Trophoblast cell (in vitro differentiated cells and primary cell): ENCODE data around the gene CACNA2D3.

ENCODE experiments used
- DNase-seq, 2 donors: peaks; one replicate each; pipeline ENCODE4 v3.0.0-alpha.2; 2016
- H2AFZ ChIP-seq: 2 replicates; pipeline ENCODE4 v1.6.1; 2013; ENCODE audit warnings: low read length, moderate library complexity, mild to moderate bottlenecking; ENCODE audit not compliant: insufficient read depth, poor library complexity
- H2AK5ac ChIP-seq: 2 replicates; pipeline ENCODE4 v1.6.1; 2013; ENCODE audit warnings: mild to moderate bottlenecking, low read length
- H2BK120ac ChIP-seq: 2 replicates; pipeline ENCODE4 v1.6.1; 2013; ENCODE audit warnings: low read length, mild to moderate bottlenecking, moderate library complexity; ENCODE audit not compliant: insufficient read depth, poor library complexity
- H2BK12ac ChIP-seq: 2 replicates; pipeline ENCODE4 v1.6.1; 2013; ENCODE audit warnings: mild to moderate bottlenecking, low read length, moderate library complexity
- H2BK5ac ChIP-seq: 2 replicates; pipeline ENCODE4 v1.6.1; 2013; ENCODE audit warnings: low read length, low read depth, moderate library complexity, mild to moderate bottlenecking; ENCODE audit not compliant: poor library complexity
- H3K14ac ChIP-seq: 2 replicates; pipeline ENCODE4 v1.6.1; 2013; ENCODE audit warnings: mild to moderate bottlenecking, low read length
- H3K18ac ChIP-seq: 2 replicates; pipeline ENCODE4 v1.6.1; 2013; ENCODE audit warnings: mild to moderate bottlenecking, low read length
- H3K23ac ChIP-seq: 2 replicates; pipeline ENCODE4 v1.6.1; 2013; ENCODE audit warnings: low read length
- H3K27ac ChIP-seq: 2 replicates; pipeline ENCODE4 v1.5.1; 2013; ENCODE audit warnings: low read depth, mild to moderate bottlenecking, inconsistent platforms, low read length, moderate library complexity
- H3K27me3 ChIP-seq: 2 replicates; pipeline ENCODE4 v1.6.1; 2013; ENCODE audit warnings: inconsistent platforms, mild to moderate bottlenecking, low read length, moderate library complexity; ENCODE audit not compliant: insufficient read depth
- H3K36me3 ChIP-seq, 2 experiments: 1 replicate in 1 of 2; 2 replicates in 1 of 2; pipeline ENCODE4 v1.6.1; 2013; ENCODE audit warnings: low read length in 2 of 2, mild to moderate bottlenecking in 2 of 2, moderate library complexity in 1 of 2; ENCODE audit not compliant: insufficient read depth in 2 of 2, control insufficient read depth in 1 of 2
- H3K4ac ChIP-seq: 2 replicates; pipeline ENCODE4 v1.6.1; 2013; ENCODE audit warnings: low read depth, mild to moderate bottlenecking, low read length, moderate library complexity
- H3K4me1 ChIP-seq, 2 experiments: 1 replicate in 1 of 2; 2 replicates in 1 of 2; pipeline ENCODE4 v1.6.1; 2013; ENCODE audit warnings: low read length in 2 of 2, mild to moderate bottlenecking in 2 of 2, moderate library complexity in 1 of 2; ENCODE audit not compliant: insufficient read depth in 2 of 2, control insufficient read depth in 1 of 2
- H3K4me2 ChIP-seq: 2 replicates; pipeline ENCODE4 v1.6.1; 2013; ENCODE audit warnings: inconsistent platforms, mild to moderate bottlenecking, low read length, moderate library complexity
- H3K4me3 ChIP-seq: 2 replicates; pipeline ENCODE4 v1.5.1; 2013; ENCODE audit warnings: mild to moderate bottlenecking, low read depth, low read length, inconsistent platforms
- H3K79me1 ChIP-seq: one replicate; pipeline ENCODE4 v1.6.1; 2013; ENCODE audit warnings: low read length
- H3K79me2 ChIP-seq: 2 replicates; pipeline ENCODE4 v1.6.1; 2013; ENCODE audit warnings: low read length, mild to moderate bottlenecking; ENCODE audit not compliant: control insufficient read depth, insufficient read depth, poor library complexity
- H3K9ac ChIP-seq: 2 replicates; pipeline ENCODE4 v1.6.1; 2013; ENCODE audit warnings: mild to moderate bottlenecking, low read length
- H3K9me3 ChIP-seq: 2 replicates; pipeline ENCODE4 v1.6.1; 2013; ENCODE audit warnings: low read depth, mild to moderate bottlenecking, control low read depth, inconsistent platforms, low read length; ENCODE audit not compliant: insufficient read depth
- H4K12ac ChIP-seq: 2 replicates; pipeline ENCODE4 v1.6.1; 2013; ENCODE audit warnings: low read depth, mild to moderate bottlenecking, low read length, moderate library complexity
- H4K8ac ChIP-seq: 2 replicates; pipeline ENCODE4 v1.6.1; 2013; ENCODE audit warnings: low read depth, mild to moderate bottlenecking, low read length, moderate library complexity
- H4K91ac ChIP-seq: one replicate; pipeline ENCODE4 v1.6.1; 2013; ENCODE audit warnings: low read depth, mild to moderate bottlenecking, low read length, moderate library complexity
- WGBS: extraction: QIAGEN DNeasy Blood & Tissue Kit; methylation state at CpG from one replicate; pipeline ENCODE4 v1.1.7; 2013; ENCODE audit warnings: missing lambda C conversion rate; ENCODE audit not compliant: insufficient read length, insufficient coverage; ENCODE audit errors: extremely low coverage; 5-methylcytosine and 5-hydroxymethylcytosine counted together

CACNA2D3 gene

GRCh38 chr3:54593653-54594052, 471.3 kb downstream of the CACNA2D3 start:
- no peak overlapping the region for H2BK12ac ChIP-seq
- no peak overlapping the region for H3K9ac ChIP-seq
- H4K91ac ChIP-seq, result no peak overlapping the region
- H4K8ac ChIP-seq, result no peak overlapping the region
- H3K79me1 ChIP-seq, result no peaks in the 10 kb centered on the region
- no peak overlapping the region for H3K4me3 ChIP-seq
- WGBS, result no CpG with 5 or more reads among the region's 2 CpGs
- no peaks in the 10 kb centered on the region for H3K9me3 ChIP-seq
- H3K27me3 ChIP-seq, result no peaks in the 10 kb centered on the region
- no peak for DNase-seq
- H4K12ac ChIP-seq, result no peak overlapping the region
- H2BK120ac ChIP-seq, result no peak overlapping the region
- H3K27ac ChIP-seq, result no peak overlapping the region
- H2BK5ac ChIP-seq, result no peak overlapping the region
- no peak overlapping the region for H2AK5ac ChIP-seq
- no peak overlapping the region for H3K14ac ChIP-seq
- H3K4me2 ChIP-seq, result no peak overlapping the region
- no peaks in the 10 kb centered on the region for H3K36me3 ChIP-seq
- no peak overlapping the region for H2AFZ ChIP-seq
- no peak overlapping the region for H3K18ac ChIP-seq
- no peaks in the 10 kb centered on the region for H3K79me2 ChIP-seq
- no peaks in the 10 kb centered on the region for H3K4me1 ChIP-seq
- no peak overlapping the region for H3K4ac ChIP-seq
- no peak overlapping the region for H3K23ac ChIP-seq

GRCh38 chr3:54596087-54596486, 473.7 kb downstream of the CACNA2D3 start:
- H3K9ac ChIP-seq, result no peak overlapping the region
- H3K18ac ChIP-seq, result no peak overlapping the region
- H3K14ac ChIP-seq, result no peak overlapping the region
- H3K23ac ChIP-seq, result no peak overlapping the region
- H3K4me2 ChIP-seq, result no peak overlapping the region
- H2AFZ ChIP-seq, result no peak overlapping the region
- no peak overlapping the region for H2BK5ac ChIP-seq
- no peaks in the 10 kb centered on the region for H3K79me1 ChIP-seq
- no peak overlapping the region for H4K91ac ChIP-seq
- no peaks in the 10 kb centered on the region for H3K36me3 ChIP-seq
- H2BK120ac ChIP-seq, result no peak overlapping the region
- no CpG with 5 or more reads among the region's 4 CpGs for WGBS
- no peak overlapping the region for H4K12ac ChIP-seq
- H3K27me3 ChIP-seq, result no peaks in the 10 kb centered on the region
- no peaks in the 10 kb centered on the region for H3K4me1 ChIP-seq
- H2AK5ac ChIP-seq, result no peak overlapping the region
- H3K4ac ChIP-seq, result no peak overlapping the region
- no peak overlapping the region for H3K4me3 ChIP-seq
- no peak overlapping the region for H3K27ac ChIP-seq
- DNase-seq, result no peak
- H2BK12ac ChIP-seq, result no peak overlapping the region
- H3K79me2 ChIP-seq, result no peaks in the 10 kb centered on the region
- no peak overlapping the region for H4K8ac ChIP-seq
- no peaks in the 10 kb centered on the region for H3K9me3 ChIP-seq

- no peak overlapping the region for H3K4me2 ChIP-seq
- no peak overlapping the region for H3K4ac ChIP-seq
- no peak overlapping the region for H3K27ac ChIP-seq
- no peak overlapping the region for H3K14ac ChIP-seq
- no peak overlapping the region for H2BK5ac ChIP-seq
- H2BK12ac ChIP-seq, result no peak overlapping the region
- no peak overlapping the region for H3K9ac ChIP-seq
- H4K12ac ChIP-seq, result no peak overlapping the region
- no CpG with 5 or more reads among the region's 9 CpGs for WGBS
- no peak overlapping the region for H2BK120ac ChIP-seq
- H3K79me1 ChIP-seq, result no peaks in the 10 kb centered on the region
- H4K91ac ChIP-seq, result no peak overlapping the region
- no peak overlapping the region for H2AK5ac ChIP-seq
- H3K4me1 ChIP-seq, result no peaks in the 10 kb centered on the region
- H2AFZ ChIP-seq, result no peak overlapping the region
- H3K79me2 ChIP-seq, result no peaks in the 10 kb centered on the region
- H3K27me3 ChIP-seq, result no peaks in the 10 kb centered on the region
- no peaks in the 10 kb centered on the region for H3K36me3 ChIP-seq
- no peaks in the 10 kb centered on the region for H3K9me3 ChIP-seq
- H3K4me3 ChIP-seq, result no peak overlapping the region
- H4K8ac ChIP-seq, result no peak overlapping the region
- no peak for DNase-seq
- no peak overlapping the region for H3K23ac ChIP-seq
- no peak overlapping the region for H3K18ac ChIP-seq
These were observed 477.4 kb downstream of the CACNA2D3 start for GRCh38 chr3:54599716-54600115.

DNA sequence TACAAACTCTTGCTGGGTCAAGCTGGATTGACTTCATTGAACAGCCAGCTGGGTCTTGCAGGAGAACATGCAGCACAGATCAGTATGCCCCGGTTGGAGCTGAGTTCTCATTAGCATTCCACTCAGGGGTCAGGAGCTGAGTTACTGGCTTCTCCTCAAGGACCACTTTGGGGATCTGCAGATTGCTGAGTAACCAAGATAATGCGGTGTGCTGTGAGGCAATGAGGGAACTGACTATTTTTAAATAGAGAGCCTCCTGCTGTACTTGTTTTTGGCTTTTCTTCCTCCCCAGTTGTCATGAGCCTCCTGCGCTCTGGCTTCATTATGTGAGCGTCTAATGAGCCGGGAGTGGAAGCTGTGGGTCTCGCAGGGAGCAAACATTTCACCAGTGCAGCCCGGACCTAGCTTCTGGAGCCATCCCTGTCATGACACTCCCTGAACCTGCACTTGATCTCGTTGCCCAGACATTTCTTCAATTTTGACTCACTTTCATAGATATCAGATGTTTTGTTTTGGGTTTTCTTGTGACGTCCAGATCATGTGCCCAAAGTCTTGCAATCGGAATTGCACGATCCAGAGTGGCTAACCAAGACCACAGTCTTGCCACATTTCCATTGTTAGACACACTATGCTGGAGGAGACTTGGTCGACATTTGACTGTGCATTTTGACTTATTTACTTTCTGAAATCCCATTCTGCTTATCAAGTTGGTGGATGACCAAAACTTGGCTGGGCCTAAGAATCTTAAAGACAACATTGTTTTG, 478.3 kb downstream of the CACNA2D3 start:
- Histone ChIP-seq H3K36me3 (no peaks in the 10 kb centered on the region), H3K4me2 (no peak overlapping the region), H3K9ac (no peak overlapping the region), H2BK12ac (no peak overlapping the region), H3K27me3 (no peaks in the 10 kb centered on the region), H3K27ac (no peak overlapping the region), H3K23ac (no peak overlapping the region), H3K4me1 (no peaks in the 10 kb centered on the region), H2BK5ac (no peak overlapping the region), H2AK5ac (no peak overlapping the region), H2AFZ (no peak overlapping the region), H4K91ac (no peak overlapping the region), H3K4me3 (no peak overlapping the region), H3K9me3 (no peaks in the 10 kb centered on the region), H4K12ac (no peak overlapping the region), H4K8ac (no peak overlapping the region), H3K79me2 (no peaks in the 10 kb centered on the region), H2BK120ac (no peak overlapping the region), H3K4ac (no peak overlapping the region), H3K18ac (no peak overlapping the region), H3K79me1 (no peaks in the 10 kb centered on the region), H3K14ac (no peak overlapping the region)
- DNase-seq, result no peak
- no CpG with 5 or more reads among the region's 12 CpGs for WGBS
